ENCODE data around the gene IL6. TPM values are rescaled to one million over a fixed set of nuclear protein-coding genes. Genes with fewer than 3 reads are reported as not detected.
A peak's percentile ranks its signal among the peaks of the same experiment; 100 is the strongest.
"Not testable (repeated sequence)": the region's sequence is repeated elsewhere in the genome, so short reads cannot be mapped to it uniquely, and the experiment has no call there.

Gene IL6
- total and polyA plus RNA-seq, 9 of the 15 experiments (the other 6 are each of a cell fraction or from before 2014, with no cell fraction given): 0.76 to 2.9 (median 1.5) TPM

DNA sequence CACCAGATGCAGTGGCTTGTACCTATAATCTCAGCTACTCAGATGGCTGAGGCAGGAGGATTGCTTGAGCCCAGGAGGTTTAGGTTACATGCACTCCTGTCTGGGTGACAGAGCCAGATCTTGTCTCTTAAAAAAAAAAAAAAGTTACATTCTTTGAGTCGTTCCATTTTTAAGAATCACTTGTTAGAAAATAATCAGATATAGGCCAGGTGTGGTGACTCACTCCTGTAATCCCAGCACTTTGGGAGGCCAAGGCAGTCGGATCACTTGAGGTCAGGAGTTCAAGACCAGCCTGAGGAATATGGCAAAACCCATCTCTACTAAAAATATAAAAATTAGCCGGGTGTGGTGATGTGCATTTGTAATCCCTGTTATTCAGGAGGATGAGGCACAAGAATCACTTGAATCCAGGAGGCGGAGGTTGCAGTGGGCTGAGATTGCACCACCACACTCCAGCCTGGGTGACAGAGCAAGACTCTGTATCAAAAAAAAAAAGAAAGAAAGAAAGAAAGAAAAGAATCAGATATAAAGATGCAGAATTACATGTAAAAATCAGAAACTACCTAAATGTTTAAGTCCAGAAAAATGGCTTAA lies 52.8 kb downstream of the IL6 start:
- ATAC-seq; H3K9me1 ChIP-seq (ENCODE audit: control insufficient read depth, insufficient read depth, low read length); in situ Hi-C loops (cut with MboI); H4K20me1 ChIP-seq (replicated peaks; ENCODE audit: control insufficient read depth, insufficient read depth, low read length); H3K27ac ChIP-seq (ENCODE audit: extremely low read depth, low read depth, low read length); FAIRE-seq; H3K9ac ChIP-seq (ENCODE audit: insufficient read depth in 1 of 2, low read depth in 2 of 2, low read length in 2 of 2); BruUV-seq (replicated peaks); H3K4me3 ChIP-seq; DNase-seq (ENCODE audit: extremely low read depth in 1 of 4, low spot score in 3 of 4); H2AFZ ChIP-seq (ENCODE audit: low read depth, low read length); H3K4me1 ChIP-seq (replicated peaks in 1 of 2; ENCODE audit: control insufficient read depth in 2 of 2, insufficient read depth in 2 of 2, low read length in 2 of 2); H3K79me2 ChIP-seq (ENCODE audit: control insufficient read depth, insufficient read depth, low read length); H3K9me3 ChIP-seq (replicated peaks; ENCODE audit: control insufficient read depth, insufficient read depth, low read depth, low read length); H3K36me3 ChIP-seq (ENCODE audit: control insufficient read depth, insufficient read depth, low read length); H3K4me2 ChIP-seq (ENCODE audit: insufficient read depth, low read length); H3K27me3 ChIP-seq (ENCODE audit: control insufficient read depth in 2 of 2, insufficient read depth in 2 of 2, low read length in 2 of 2); TF ChIP-seq JUND (tag; IDR thresholded peaks at IDR 0.05; ENCODE audit: borderline replicate concordance, low read depth, low read length): not testable (repeated sequence)
- POLR2A ChIA-PET: interaction anchor here (1.1 kb wide), 1 partner anchor 97 kb away, joined by 3 read pairs; no protein-coding TSS in a partner anchor
- intact Hi-C loops (cut with micrococcal nuclease): loop anchor here (5.0 kb wide), 1 partner anchor 277 kb away; no protein-coding TSS in a partner anchor
- WGBS (ENCODE audit: insufficient coverage, low coverage, missing lambda C conversion rate): 28% methylated on average over 4 of the region's 4 CpGs
- TF ChIP-seq CBFA2T3 (IDR thresholded peaks at IDR 0.05): peak; percentile 30
- TF ChIP-seq FOSL1 (tag; conservative IDR thresholded peaks at IDR 0.05): 0 out of 2 replicates have a peak, but pooled peaks have one; percentile 23
- TF ChIP-seq JUND (IDR thresholded peaks at IDR 0.05; ENCODE audit: borderline replicate concordance, low read depth, low read length): 0 out of 2 replicates have a peak, but pooled peaks have one; percentile 16
- peak; percentile 17; the same call in 1 of the 2 replicates for TF ChIP-seq ARID1B (IDR thresholded peaks at IDR 0.05)
- TF ChIP-seq KDM1A (IDR thresholded peaks at IDR 0.05): peak in 1 of 2 experiments; percentile 30; a peak in 1 of 4 replicates
- TF ChIP-seq ADNP (tag; IDR thresholded peaks at IDR 0.05): peak; percentile 59; the same call in 1 of the 2 replicates
- CTCF ChIA-PET (ENCODE audit: low intra/inter-chr PET ratio): interaction anchor here (1.3 kb wide), 1 partner anchor 221 kb away, joined by 3 read pairs; no protein-coding TSS in a partner anchor
